Esophagus squamous epithelium (tissue), 5 donors: ENCODE results near the gene PRKAR1A. TPM values are rescaled to one million over a fixed set of nuclear protein-coding genes. Genes with fewer than 3 reads are reported as not detected.

ENCODE experiments used
- DNase-seq: peaks from one replicate; lab custom pipeline; 2025; lab: John Stamatoyannopoulos, UW
- H3K27ac ChIP-seq, 4 donors: fragments of 200-600 bp; sonication (generic); one replicate each; pipeline ENCODE4 v1.5.1; 2016 to 2019; ENCODE audit warnings: mild to moderate bottlenecking in 1 of 4
- H3K27me3 ChIP-seq, 4 donors: fragments of 200-600 bp; sonication (generic); 1 replicate in 3 of 4; 2 replicates in 1 of 4; pipeline versions ENCODE4 v1.5.1 to v1.6.0; 2017 to 2021; ENCODE audit warnings: antibody characterized with exemption in 1 of 4
- H3K36me3 ChIP-seq, 3 donors: fragments of 200-600 bp; sonication (generic); one replicate each; pipeline ENCODE4 v1.5.1; 2016 to 2019
- H3K4me1 ChIP-seq, 3 donors: fragments of 200-600 bp; sonication (generic); one replicate each; pipeline ENCODE4 v1.5.1; 2017 to 2019
- H3K4me3 ChIP-seq, 4 donors: fragments of 200-600 bp; sonication (generic); 1 replicate in 3 of 4; 2 replicates in 1 of 4; pipeline ENCODE4 v1.5.1; 2016 to 2019; ENCODE audit warnings: mild to moderate bottlenecking in 2 of 4, moderate library complexity in 1 of 4
- H3K9me3 ChIP-seq, 3 donors: fragments of 200-600 bp; sonication (generic); one replicate each; pipeline ENCODE4 v1.5.1; 2016 to 2019
- POLR2A ChIP-seq, 4 donors: fragments of 450-650 bp; IDR thresholded peaks; one replicate each; pipeline ENCODE4 v1.6.1; 2017; ENCODE audit warnings: antibody characterized with exemption in 4 of 4, mild to moderate bottlenecking in 4 of 4, moderate library complexity in 3 of 4
- WGBS, 2 donors: methylation state at CpG; one replicate each; pipeline ENCODE4 v1.1.5; 2018; 5-methylcytosine and 5-hydroxymethylcytosine counted together
- intact Hi-C: fragments of 100-400 bp; cut with DNase I; formaldehyde crosslinking; loops from one replicate; pipeline ENCODE4 v1.15.0; 2022
- total RNA-seq, 4 donors: library from RNA; depleted of rRNA; stranded (reverse); fragments of >200 nt; gene quantifications; one replicate each; pipeline ENCODE4 v1.1.0, GENCODE V29; 2016
- TF ChIP-seq, protein P1 (sequence below), 6 experiments: fragments of 450-650 bp in 4 of 6; fragments of 200-600 bp in 2 of 6; sonication (generic) in 2 of 6; IDR thresholded peaks; one replicate each; pipeline ENCODE4 v1.5.1; 2016 to 2019; ENCODE audit warnings: antibody characterized with exemption in 6 of 6, mild to moderate bottlenecking in 4 of 6, moderate library complexity in 4 of 6
- donor health status: DM: yes; HTN: yes; CAD: no.

PRKAR1A gene
- total RNA-seq, 4 donors from 2014 or later: 137 to 195 (median 187) TPM

- no peak overlapping the region for H3K4me3 ChIP-seq
- H3K27me3 ChIP-seq: no peaks in the 10 kb centered on the region
- no peak for DNase-seq
- TF ChIP-seq POLR2A (IDR thresholded peaks at IDR 0.05): no peak
- TF ChIP-seq, protein P1, sequence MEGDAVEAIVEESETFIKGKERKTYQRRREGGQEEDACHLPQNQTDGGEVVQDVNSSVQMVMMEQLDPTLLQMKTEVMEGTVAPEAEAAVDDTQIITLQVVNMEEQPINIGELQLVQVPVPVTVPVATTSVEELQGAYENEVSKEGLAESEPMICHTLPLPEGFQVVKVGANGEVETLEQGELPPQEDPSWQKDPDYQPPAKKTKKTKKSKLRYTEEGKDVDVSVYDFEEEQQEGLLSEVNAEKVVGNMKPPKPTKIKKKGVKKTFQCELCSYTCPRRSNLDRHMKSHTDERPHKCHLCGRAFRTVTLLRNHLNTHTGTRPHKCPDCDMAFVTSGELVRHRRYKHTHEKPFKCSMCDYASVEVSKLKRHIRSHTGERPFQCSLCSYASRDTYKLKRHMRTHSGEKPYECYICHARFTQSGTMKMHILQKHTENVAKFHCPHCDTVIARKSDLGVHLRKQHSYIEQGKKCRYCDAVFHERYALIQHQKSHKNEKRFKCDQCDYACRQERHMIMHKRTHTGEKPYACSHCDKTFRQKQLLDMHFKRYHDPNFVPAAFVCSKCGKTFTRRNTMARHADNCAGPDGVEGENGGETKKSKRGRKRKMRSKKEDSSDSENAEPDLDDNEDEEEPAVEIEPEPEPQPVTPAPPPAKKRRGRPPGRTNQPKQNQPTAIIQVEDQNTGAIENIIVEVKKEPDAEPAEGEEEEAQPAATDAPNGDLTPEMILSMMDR (IDR thresholded peaks at IDR 0.05): no peak
- H3K36me3 ChIP-seq: peaks cover 6 to 56% (median 9%) of the 10 kb centered on the region in 3 donors
- peaks cover 0 to 25% (median 4%) of the 10 kb centered on the region in 3 donors for H3K4me1 ChIP-seq
- no peaks in the 10 kb centered on the region for H3K9me3 ChIP-seq
- intact Hi-C loops: loop anchor here (10.0 kb wide), 1 partner anchor 224 kb away; no protein-coding TSS in a partner anchor
- no peak overlapping the region for H3K27ac ChIP-seq
- WGBS, 2 donors: 88 to 95% methylated on average over 7 to 8 of the region's 8 CpGs
Observed at GRCh38 chr17:68540981-68541380, 28.8 kb downstream of the PRKAR1A start.

DNA sequence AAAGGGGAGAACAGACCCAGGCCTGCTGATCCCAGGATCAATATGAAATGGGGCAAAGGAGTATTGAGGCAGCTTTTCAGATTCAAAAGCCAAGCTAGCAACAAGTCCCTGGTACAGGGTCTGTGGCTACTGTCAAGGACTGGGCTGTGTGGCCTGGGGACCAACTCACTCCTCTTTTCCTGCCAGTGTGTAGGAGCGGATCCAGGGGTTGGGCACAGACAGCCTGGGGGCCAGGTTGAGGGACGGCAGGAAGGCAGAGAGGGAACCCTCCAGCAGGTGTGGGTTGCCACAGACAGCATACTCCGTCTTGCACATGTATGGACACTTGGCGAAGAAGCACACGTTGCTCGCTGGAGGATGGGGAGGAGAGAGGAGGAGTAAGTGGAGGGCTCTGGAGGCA lies 29.6 kb downstream of the PRKAR1A start:
- no peaks in the 10 kb centered on the region for H3K9me3 ChIP-seq
- intact Hi-C loops: loop anchor here (10.0 kb wide), 1 partner anchor 223 kb away; no protein-coding TSS in a partner anchor
- no peak overlapping the region for H3K27ac ChIP-seq
- no peaks in the 10 kb centered on the region for H3K27me3 ChIP-seq
- H3K4me1 ChIP-seq: peaks cover 0 to 25% (median 4%) of the 10 kb centered on the region in 3 donors
- TF ChIP-seq POLR2A (IDR thresholded peaks at IDR 0.05): no peak
- TF ChIP-seq, protein P1 (IDR thresholded peaks at IDR 0.05): no peak
- peaks cover 6 to 47% (median 9%) of the 10 kb centered on the region in 3 donors for H3K36me3 ChIP-seq
- 83 to 87% methylated on average over 4 to 5 of the region's 6 CpGs for WGBS, 2 donors
- no peak for DNase-seq
- H3K4me3 ChIP-seq: no peak overlapping the region

- Histone ChIP-seq H3K4me3 (no peak overlapping the region), H3K9me3 (no peaks in the 10 kb centered on the region), H3K36me3 (peaks cover 0 to 37% (median 9%) of the 10 kb centered on the region in 3 donors), H3K27ac (no peak overlapping the region), H3K4me1 (peaks cover 0 to 25% (median 4%) of the 10 kb centered on the region in 3 donors), H3K27me3 (no peaks in the 10 kb centered on the region)
- 80 to 94% methylated on average over 10 to 11 of the region's 13 CpGs for WGBS, 2 donors
- DNase-seq: no peak
- intact Hi-C loops: loop anchor here (10.0 kb wide), 1 partner anchor 222 kb away; no protein-coding TSS in a partner anchor
- TF ChIP-seq, protein P1 (IDR thresholded peaks at IDR 0.05): no peak
- TF ChIP-seq POLR2A (IDR thresholded peaks at IDR 0.05): no peak
Observed at GRCh38 chr17:68542698-68543463, 30.7 kb downstream of the PRKAR1A start.

- no peak overlapping the region for H3K4me3 ChIP-seq
- no peak for DNase-seq
- WGBS, 2 donors: 49 to 54% methylated on average over 12 of the region's 12 CpGs
- no peak overlapping the region for H3K27ac ChIP-seq
- intact Hi-C loops: loop anchor here (10.0 kb wide), 1 partner anchor 220 kb away; no protein-coding TSS in a partner anchor
- H3K36me3 ChIP-seq: peaks cover 0 to 22% (median 9%) of the 10 kb centered on the region in 3 donors
- H3K4me1 ChIP-seq: peaks cover 0 to 25% (median 4%) of the 10 kb centered on the region in 3 donors
- TF ChIP-seq, protein P1 (IDR thresholded peaks at IDR 0.05): no peak
- TF ChIP-seq POLR2A (IDR thresholded peaks at IDR 0.05): no peak
- H3K27me3 ChIP-seq: no peaks in the 10 kb centered on the region
- H3K9me3 ChIP-seq: no peaks in the 10 kb centered on the region
Observed at GRCh38 chr17:68544111-68544915, 32.1 kb downstream of the PRKAR1A start.
